HG03097 (cell line): ENCODE data around the gene FAM89B.
A peak's percentile ranks its signal among the peaks of the same experiment; 100 is the strongest.
"Not testable (repeated sequence)": the region's sequence is repeated elsewhere in the genome, so short reads cannot be mapped to it uniquely, and the experiment has no call there.

Experiments used
- ATAC-seq: cut with Tn5 transposase; IDR thresholded peaks from one replicate; pipeline ENCODE4 v1.9.1; 2021; ENCODE audit not compliant: unreplicated experiment, low FRiP score

Gene FAM89B

DNA sequence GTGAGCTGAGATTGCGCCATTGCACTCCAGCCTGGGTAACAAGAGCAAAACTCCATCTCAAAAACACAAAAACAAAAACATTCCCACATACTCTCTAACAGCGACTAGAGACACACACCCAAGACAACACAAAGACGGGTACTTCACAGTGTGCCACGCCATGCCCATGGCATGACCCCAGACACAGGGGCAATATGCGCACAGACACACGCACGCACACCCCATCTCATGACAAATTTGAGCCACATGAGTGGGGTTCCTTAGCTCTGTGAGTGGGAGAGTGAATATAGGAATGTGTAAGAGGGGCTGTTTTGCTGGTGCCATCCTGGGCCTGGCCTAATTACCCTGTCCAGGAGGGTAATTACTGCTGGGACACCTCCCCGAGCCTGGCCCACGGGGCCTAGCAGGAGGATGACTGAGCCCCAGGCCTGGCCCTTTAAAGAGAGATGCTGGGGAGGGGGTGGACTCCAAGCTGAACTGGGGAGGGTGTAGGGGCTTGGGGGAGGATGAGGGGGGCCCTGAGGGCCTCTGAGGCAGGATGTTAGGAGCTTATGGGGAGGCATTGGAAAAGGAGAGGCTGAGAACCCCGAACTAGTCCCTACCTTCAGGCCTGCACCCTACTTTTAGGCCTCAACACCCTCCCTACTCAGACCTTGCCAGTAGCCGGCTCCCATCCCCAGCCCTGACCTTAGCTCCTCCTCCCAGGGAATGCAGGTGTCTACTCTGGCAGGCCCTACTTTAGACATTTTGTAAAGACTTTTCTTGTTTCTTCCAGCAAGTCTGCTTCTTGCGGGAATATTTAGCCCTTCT, 15.7 kb upstream of the FAM89B start:
- no peak for ATAC-seq

DNA sequence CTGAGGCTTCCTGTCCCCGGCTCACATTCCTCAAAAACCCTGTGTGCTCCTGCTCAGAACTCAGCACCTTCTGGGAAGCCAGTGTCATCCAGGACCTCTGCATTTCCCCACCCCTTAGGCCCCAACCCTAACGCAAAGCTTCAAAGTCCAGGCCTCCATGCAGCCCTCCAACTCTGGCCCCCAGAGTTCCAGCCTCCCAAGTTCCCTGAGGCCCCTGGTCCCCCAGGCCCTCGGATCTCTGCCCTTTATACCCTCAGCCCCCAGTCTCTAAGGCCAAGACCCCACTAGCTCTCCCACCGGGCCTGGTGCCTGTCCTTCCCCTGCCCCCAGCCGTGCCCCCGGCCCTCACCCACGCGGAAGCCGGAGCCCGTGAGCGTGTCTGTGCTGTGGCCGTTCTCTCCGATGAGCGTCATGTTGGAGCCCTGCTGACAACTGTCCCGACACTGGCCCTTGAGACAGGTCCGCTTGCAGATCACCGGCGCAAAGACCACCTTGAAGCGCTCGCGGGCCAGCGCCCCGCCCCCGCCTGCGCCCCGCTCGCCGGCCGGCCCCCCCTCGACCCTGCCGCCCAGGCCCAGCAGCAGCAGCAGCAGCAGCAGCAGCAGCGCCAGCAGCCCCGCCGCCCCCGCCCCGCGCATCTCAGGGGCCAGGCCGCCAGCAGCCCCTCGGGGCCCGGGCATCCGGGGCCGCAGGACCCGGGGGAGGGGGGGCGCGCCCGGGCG, 14.9 kb upstream of the FAM89B start:
- ATAC-seq = no peak

- ATAC-seq = no peak
These were observed 14.1 kb upstream of the FAM89B start, which contains the start of gene LTBP3 for GRCh38 chr11:65558002-65558929. TSS of gene LTBP3 (minus strand) at chr11:65558359. CDS start at chr11:65557959, 400 bp downstream.

DNA sequence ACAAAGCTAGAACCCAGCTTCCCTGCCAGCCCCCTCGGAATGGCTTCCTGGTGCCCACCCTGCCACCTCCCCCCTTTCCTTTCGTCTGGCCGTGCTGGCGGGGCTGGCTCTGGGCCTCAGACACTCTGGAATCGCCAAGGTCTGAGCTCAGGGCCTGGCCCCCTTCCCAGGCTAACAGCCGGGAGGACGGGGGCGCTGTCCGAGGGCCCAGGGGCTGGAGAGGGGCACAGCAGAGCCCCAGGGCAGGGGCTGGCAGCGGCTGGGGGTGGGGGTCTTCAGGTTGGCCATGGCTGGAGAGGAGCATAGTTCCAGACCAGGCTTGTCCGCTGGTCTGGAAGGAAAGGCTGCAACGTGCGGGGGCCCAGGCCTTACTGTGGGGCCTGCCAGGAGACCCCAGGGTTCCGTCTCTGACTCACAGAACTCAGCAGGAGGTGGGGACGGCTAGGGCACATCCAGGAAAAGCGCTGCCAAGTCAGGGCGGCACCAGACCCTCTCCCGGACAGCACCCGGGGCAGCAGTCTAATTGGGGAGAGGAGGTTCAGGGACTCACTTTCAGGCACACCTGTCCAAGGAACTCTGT, 13.3 kb upstream of the FAM89B start:
- no peak for ATAC-seq

- no peak for ATAC-seq
These were observed 12.8 kb upstream of the FAM89B start for GRCh38 chr11:65559535-65559934.

GRCh38 chr11:65559951-65560537, 12.3 kb upstream of the FAM89B start:
- no peak for ATAC-seq

DNA sequence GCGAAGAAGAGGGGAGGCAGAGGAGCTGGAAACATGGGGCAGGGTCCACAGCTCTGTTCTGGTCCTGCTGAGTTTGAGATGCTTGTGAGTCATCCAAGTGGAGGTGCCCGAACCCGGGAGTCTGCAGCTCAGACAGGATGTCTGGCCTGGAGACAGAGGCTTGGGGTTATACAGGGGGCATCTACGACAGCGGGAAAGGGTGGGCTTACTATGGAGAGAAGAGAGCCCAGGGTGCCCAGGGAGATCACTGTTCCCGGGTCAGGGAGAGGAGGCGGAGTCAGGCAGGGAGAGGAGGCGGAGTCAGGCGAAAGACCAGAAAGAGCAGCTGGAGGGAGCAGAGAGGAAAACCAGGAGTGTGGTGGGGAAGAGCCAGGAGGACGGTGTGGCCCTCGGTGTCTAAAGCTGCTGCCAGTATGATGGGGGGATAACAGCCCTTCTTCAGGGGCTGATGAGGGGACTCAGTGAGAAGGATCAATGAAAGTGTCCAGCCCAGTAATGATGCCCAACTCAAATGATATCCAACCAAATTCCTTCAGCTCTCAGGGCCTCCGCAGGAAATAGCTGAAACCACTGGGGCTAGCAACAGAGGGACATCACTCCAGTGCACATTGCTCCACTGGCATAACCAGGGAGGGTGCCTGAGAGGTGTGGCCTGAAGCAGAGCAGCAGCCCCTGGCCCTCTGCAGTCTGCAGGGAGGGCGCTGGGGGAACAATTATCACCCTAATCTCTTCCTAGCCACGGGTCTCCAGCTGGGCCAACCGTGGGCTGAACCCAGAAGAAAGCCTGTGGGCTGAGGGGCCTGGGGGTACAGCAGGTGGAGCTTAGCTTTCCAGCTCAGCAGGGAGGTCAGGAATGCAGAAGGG, 11.6 kb upstream of the FAM89B start:
- no peak for ATAC-seq

GRCh38 chr11:65562020-65562419, 10.3 kb upstream of the FAM89B start:
- ATAC-seq = no peak

GRCh38 chr11:65562788-65563187, 9.6 kb upstream of the FAM89B start:
- ATAC-seq = no peak

DNA sequence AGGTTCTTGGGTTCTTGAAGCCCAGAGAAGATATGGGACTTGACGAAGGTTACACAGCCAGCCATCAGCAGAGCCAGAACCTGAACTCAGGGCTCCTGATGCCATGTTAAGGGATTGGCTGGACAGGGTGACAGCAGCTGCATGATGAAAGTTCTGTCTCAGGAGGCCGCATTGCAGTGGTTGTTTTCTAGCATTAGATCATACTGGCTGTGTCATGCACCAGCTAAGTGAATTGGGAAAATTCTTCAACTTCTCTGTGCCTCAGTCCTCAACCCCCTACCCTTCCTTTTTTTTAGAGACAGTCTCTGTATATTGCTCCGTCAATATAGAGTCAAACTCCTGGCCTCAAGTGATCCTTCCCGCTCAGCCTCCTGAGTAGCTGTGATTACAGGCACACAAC, 8.7 kb upstream of the FAM89B start:
- ATAC-seq = no peak

DNA sequence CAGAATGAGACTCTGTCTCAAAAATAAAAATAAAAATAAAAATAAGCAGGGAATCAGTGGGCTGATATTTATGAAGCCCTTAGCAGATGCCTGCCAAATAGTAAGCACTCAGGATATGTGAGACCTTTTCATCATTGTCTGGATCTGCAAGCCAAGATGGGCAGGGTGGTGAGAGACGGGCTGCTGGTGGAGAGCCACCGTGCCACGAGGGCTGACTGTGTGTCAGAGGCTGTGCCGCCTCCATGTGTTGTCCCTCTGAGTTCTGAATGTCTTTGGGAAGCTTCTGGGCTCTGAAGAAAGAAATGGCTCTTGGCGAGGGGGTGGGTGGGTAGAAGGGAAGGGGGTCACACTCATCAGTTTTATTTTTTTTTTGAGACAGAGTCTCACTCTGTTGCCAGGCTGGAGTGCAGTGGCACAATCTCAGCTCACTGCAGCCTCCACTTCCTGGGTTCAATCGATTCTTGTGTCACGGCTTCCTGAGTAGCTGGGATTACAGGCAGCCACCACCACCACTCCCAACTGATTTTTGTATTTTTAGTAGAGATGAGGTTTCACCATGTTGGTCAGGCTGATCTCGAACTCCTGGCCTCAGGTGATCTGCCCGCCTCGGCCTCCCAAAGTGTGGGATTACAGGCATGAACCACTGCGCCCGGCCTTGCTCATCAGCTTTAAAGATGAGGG, 7.3 kb upstream of the FAM89B start:
- ATAC-seq = not testable (repeated sequence)

GRCh38 chr11:65565624-65566453, 6.5 kb upstream of the FAM89B start:
- no peak for ATAC-seq

GRCh38 chr11:65569164-65569972, 3.0 kb upstream of the FAM89B start:
- ATAC-seq = peak; percentile 0

DNA sequence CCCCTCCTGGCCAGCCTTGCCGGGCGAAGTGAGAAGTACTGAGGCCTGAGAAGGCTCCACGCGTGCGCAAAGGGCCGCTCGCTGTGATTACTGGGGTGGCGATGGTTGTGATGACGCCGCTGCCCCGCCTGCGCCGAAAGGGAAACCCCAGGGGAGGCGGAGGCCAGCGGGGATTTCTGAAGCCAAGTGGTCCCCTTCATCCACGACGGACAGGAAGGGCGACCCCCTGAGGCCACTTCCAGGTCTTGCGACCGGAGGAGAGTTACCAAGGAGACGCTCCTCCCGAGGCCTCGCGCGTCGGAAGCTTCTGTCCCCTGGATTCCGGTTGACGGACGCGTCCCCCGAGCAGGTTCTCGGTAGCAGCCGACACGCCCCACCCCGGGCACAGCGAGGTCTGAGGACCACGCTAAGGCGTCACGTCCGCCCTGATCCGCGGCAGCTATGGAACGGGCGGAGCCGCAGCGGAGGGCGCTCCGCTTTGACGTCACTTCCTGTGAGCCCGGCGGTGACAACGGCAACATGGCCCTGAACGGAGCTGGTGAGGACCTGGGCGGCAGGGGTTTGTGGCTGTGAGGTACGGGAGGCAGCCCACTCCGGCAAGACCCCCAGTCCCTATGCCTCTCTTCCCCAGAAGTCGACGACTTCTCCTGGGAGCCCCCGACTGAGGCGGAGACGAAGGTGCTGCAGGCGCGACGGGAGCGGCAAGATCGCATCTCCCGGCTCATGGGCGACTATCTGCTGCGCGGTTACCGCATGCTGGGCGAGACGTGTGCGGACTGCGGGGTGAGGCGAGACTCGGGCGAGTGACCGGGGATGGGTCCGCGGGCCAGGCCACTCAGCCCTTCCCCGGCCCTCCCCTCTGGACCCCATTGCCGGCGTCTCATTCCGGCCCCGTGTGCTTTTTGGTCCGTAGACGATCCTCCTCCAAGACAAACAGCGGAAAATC, 2.1 kb upstream of the FAM89B start, which contains the start of gene ZNRD2:
ZNRD2 (plus strand) TSS at position 505 of the 946 bp plus-strand sequence; CDS start at position 520, 15 bp downstream.
- ATAC-seq = peak; percentile 56

- no peak for ATAC-seq
These were observed 918 bp upstream of the FAM89B start for GRCh38 chr11:65571420-65571819.

GRCh38 chr11:65571940-65572339, 398 bp upstream of the FAM89B start:
- no peak for ATAC-seq
